Upper lobe of left lung (tissue), 4 donors: Measurements from ENCODE around the gene ISY1.

ENCODE experiments used
- CTCF ChIP-seq, 6 experiments: fragments of 450-650 bp in 4 of 6; fragments of 200-600 bp in 2 of 6; sonication (generic) in 2 of 6; IDR thresholded peaks; one replicate each; pipeline ENCODE4 v1.5.1; 2016 to 2019; ENCODE audit warnings: antibody characterized with exemption in 6 of 6
- EP300 ChIP-seq, 4 donors: sonication (generic); formaldehyde crosslinking; IDR thresholded peaks; one replicate each; pipeline ENCODE4 v1.5.1; 2017; ENCODE audit warnings: antibody characterized with exemption in 4 of 4, control low read depth in 2 of 4
- POLR2A ChIP-seq, 4 donors: fragments of 450-650 bp; IDR thresholded peaks; one replicate each; pipeline ENCODE4 v1.5.1; 2016 to 2017; ENCODE audit warnings: antibody characterized with exemption in 4 of 4, mild to moderate bottlenecking in 2 of 4

GRCh38 chr3:129195731-129196256, 34.9 kb upstream of the ISY1 start:
- no peak for TF ChIP-seq POLR2A (IDR thresholded peaks at IDR 0.05)
- TF ChIP-seq CTCF (IDR thresholded peaks at IDR 0.05): no peak
- no peak for TF ChIP-seq EP300 (IDR thresholded peaks at IDR 0.05)
